HepG2 (cell line): ENCODE data around the gene POLR3GL. TPM values are rescaled to one million over a fixed set of nuclear protein-coding genes. Genes with fewer than 3 reads are reported as not detected.

Source experiments
- AFF4 ChIP-seq: sonication (generic); formaldehyde crosslinking; IDR thresholded peaks from 2 replicates; pipeline ENCODE4 v1.4.0; 2020; ENCODE audit warnings: missing genetic modification reagents
- BCLAF1 ChIP-seq: fragments of 450-650 bp; IDR thresholded peaks from 2 replicates; pipeline ENCODE4 v1.6.1; 2017; ENCODE audit warnings: mild to moderate bottlenecking
- CREB3 ChIP-seq: sonication (generic); formaldehyde crosslinking; IDR thresholded peaks from 2 replicates; pipeline ENCODE4 v1.5.0; 2020; ENCODE audit warnings: missing genetic modification reagents
- CREM ChIP-seq, 2 experiments: sonication (generic) in 1 of 2; formaldehyde crosslinking in 1 of 2; IDR thresholded peaks; 2 replicates each; pipeline versions ENCODE4 v1.4.0 to v1.6.1; 2016 to 2020; ENCODE audit warnings: antibody characterized with exemption in 1 of 2, mild to moderate bottlenecking in 1 of 2, missing genetic modification reagents in 1 of 2
- ETS1 ChIP-seq: sonication (generic); formaldehyde crosslinking; IDR thresholded peaks from 2 replicates; pipeline ENCODE4 v1.4.0; 2020; ENCODE audit warnings: missing genetic modification reagents
- ETV5 ChIP-seq: IDR thresholded peaks from 2 replicates; pipeline ENCODE4 v1.6.1; 2018; ENCODE audit warnings: missing biosample characterization, missing genetic modification reagents, inconsistent platforms, borderline replicate concordance
- MNT ChIP-seq: fragments of 450-650 bp; IDR thresholded peaks from 2 replicates; pipeline ENCODE4 v1.6.1; 2016
- NR2F2 ChIP-seq: IDR thresholded peaks from 2 replicates; pipeline ENCODE4 v1.6.1; 2012; ENCODE audit warnings: low read depth, inconsistent platforms, borderline replicate concordance
- PPARG ChIP-seq: conservative IDR thresholded peaks from 2 replicates; pipeline ENCODE4 v1.6.1; 2016; ENCODE audit warnings: missing biosample characterization, missing genetic modification reagents
- RBAK ChIP-seq: sonication (generic); formaldehyde crosslinking; IDR thresholded peaks from 2 replicates; pipeline ENCODE4 v1.5.1; 2020; ENCODE audit warnings: mild to moderate bottlenecking, missing genetic modification reagents
- RFXAP ChIP-seq: sonication (generic); formaldehyde crosslinking; IDR thresholded peaks from 2 replicates; pipeline ENCODE4 v1.4.0; 2020; ENCODE audit warnings: missing genetic modification reagents, borderline replicate concordance
- RXRB ChIP-seq: IDR thresholded peaks from 2 replicates; pipeline ENCODE4 v1.6.1; 2016; ENCODE audit warnings: borderline replicate concordance, missing genetic modification reagents, missing compliant biosample characterization
- TAF15 ChIP-seq: fragments of 200-400 bp; formaldehyde crosslinking; IDR thresholded peaks from one replicate; pipeline ENCODE4 v1.6.1; 2018; ENCODE audit warnings: mild to moderate bottlenecking, low read depth, low read length; ENCODE audit not compliant: poor library complexity, severe bottlenecking
- TBP ChIP-seq: sonication (generic); formaldehyde crosslinking; IDR thresholded peaks from 2 replicates; pipeline ENCODE4 v1.5.0; 2020; ENCODE audit warnings: missing genetic modification reagents
- TFDP1 ChIP-seq: IDR thresholded peaks from 2 replicates; pipeline ENCODE4 v1.6.1; 2016; ENCODE audit warnings: missing compliant biosample characterization, missing genetic modification reagents, borderline replicate concordance
- ZFYVE20 ChIP-seq: sonication (generic); formaldehyde crosslinking; IDR thresholded peaks from 2 replicates; pipeline ENCODE4 v1.8.0; 2023; ENCODE audit warnings: low read depth, mild to moderate bottlenecking, moderate library complexity, missing genetic modification reagents, borderline replicate concordance
- ZMAT3 ChIP-seq: sonication (generic); formaldehyde crosslinking; conservative IDR thresholded peaks from 2 replicates; pipeline ENCODE4 v1.7.0; 2021; ENCODE audit warnings: missing genetic modification reagents
- polyA plus RNA-seq, 8 experiments: library from polyadenylated mRNA; depleted of rRNA in 3 of 8; stranded (reverse) in 7 of 8; unstranded in 1 of 8; fragments of >200 nt; fragmentation: Illumina TruSeq in 4 of 8; extraction: Trizol in 4 of 8; gene quantifications; 2 replicates each; pipeline versions ENCODE4 v1.2.1 to v1.2.3, GENCODE V29; 2011 to 2016; ENCODE audit warnings: low read depth in 4 of 8, missing spikeins in 1 of 8, mixed read lengths in 1 of 8; ENCODE audit not compliant: insufficient read depth in 1 of 8
- total RNA-seq, 5 experiments: library from RNA; depleted of rRNA; stranded (reverse); fragments of >200 nt; fragmentation: Illumina TruSeq; extraction: Trizol; gene quantifications; 2 replicates each; pipeline ENCODE4 v1.2.3, GENCODE V29; 2016; ENCODE audit warnings: low read depth in 1 of 5

Gene POLR3GL
- total and polyA plus RNA-seq, 2 of the 13 experiments (the other 11 are each of a cell fraction or from before 2014, with no cell fraction given): 11.5 to 12.4 TPM

- TF ChIP-seq MNT (no peak), ETV5 (CRISPR knock-in tag) (peak; percentile 71; the same call in 1 of the 2 replicates), RFXAP (CRISPR knock-in tag) (peak; percentile 50; the same call in 1 of the 2 replicates), TFDP1 (CRISPR knock-in tag) (peak; percentile 58; the same call in 1 of the 2 replicates), AFF4 (CRISPR knock-in tag) (no peak), TBP (CRISPR knock-in tag) (no peak), TAF15 (no peak), CREB3 (no peak), BCLAF1 (no peak), ZMAT3 (CRISPR knock-in tag) (0 out of 2 replicates have a peak, but pooled peaks have one; percentile 60), NR2F2 (0 out of 2 replicates have a peak, but pooled peaks have one; percentile 8), ZFYVE20 (CRISPR knock-in tag) (no peak), CREM (IDR thresholded peaks at IDR 0.05) (0 out of 2 replicates have a peak, but pooled peaks have one; percentile 52), CREM (CRISPR knock-in tag; IDR thresholded peaks at IDR 0.05) (no peak), PPARG (CRISPR knock-in tag) (no peak), RBAK (CRISPR knock-in tag) (no peak), RXRB (CRISPR knock-in tag) (0 out of 2 replicates have a peak, but pooled peaks have one; percentile 21), ETS1 (CRISPR knock-in tag) (no peak)
Measured at GRCh38 chr1:145960468-145961108, 3.9 kb upstream of the POLR3GL start (continued).
